Activated T-cell treated with anti-CD3 and anti-CD28 coated beads, Interleukin-2, amount 50 U/mL, for 72 hours (primary cell): Measurements from ENCODE around the gene NINJ1. TPM values are rescaled to one million over a fixed set of nuclear protein-coding genes. Genes with fewer than 3 reads are reported as not detected.

ENCODE experiments used
- ATAC-seq, 2 donors: fragments of 150-1000 bp; cut with Tn5 transposase; replicated peaks in 1 of 2; 2 replicates each; pipeline ENCODE4 v1.10.0; 2021; ENCODE audit warnings: moderate library complexity in 2 of 2, mild to moderate bottlenecking in 1 of 2
- DNase-seq, 2 donors: peaks; one replicate each; pipeline ENCODE4 v3.0.0; 2021 to 2022; ENCODE audit warnings: mixed read lengths in 1 of 2
- H3K27ac Mint-ChIP-seq: one replicate; pipeline ENCODE4 v1.8.0; 2022; ENCODE audit warnings: mild to moderate bottlenecking, moderate library complexity, mixed read lengths
- H3K27me3 Mint-ChIP-seq: one replicate; pipeline ENCODE4 v1.8.0; 2022; ENCODE audit warnings: low read depth, mixed read lengths
- H3K36me3 Mint-ChIP-seq, 2 donors: one replicate each; pipeline ENCODE4 v1.8.0; 2022; ENCODE audit warnings: mixed read lengths in 2 of 2, mild to moderate bottlenecking in 1 of 2; ENCODE audit not compliant: insufficient read depth in 2 of 2
- H3K4me1 Mint-ChIP-seq: one replicate; pipeline ENCODE4 v1.8.0; 2022; ENCODE audit warnings: low read depth, mixed read lengths
- H3K4me3 Mint-ChIP-seq, 2 donors: one replicate each; pipeline ENCODE4 v1.8.0; 2022; ENCODE audit warnings: mild to moderate bottlenecking in 2 of 2, mixed read lengths in 2 of 2, moderate library complexity in 2 of 2
- H3K9me3 Mint-ChIP-seq, 2 donors: one replicate each; pipeline ENCODE4 v1.8.0; 2022; ENCODE audit warnings: mixed read lengths in 2 of 2
- total RNA-seq, 2 donors: library from RNA; stranded (reverse); gene quantifications; one replicate each; pipeline ENCODE4 v1.2.3, GENCODE V29; 2022

NINJ1 gene
- total RNA-seq, 2 donors from 2014 or later: 121 to 124 TPM

GRCh38 chr9:93126825-93127368, 7.2 kb downstream of the NINJ1 start:
- Mint-ChIP-seq H3K27me3 (no peaks in the 10 kb centered on the region), H3K4me3 (peak overlapping the region; percentile 47 to 76), H3K4me1 (peaks cover 66% of the 10 kb centered on the region), H3K27ac (peak overlapping the region; percentile 85), H3K36me3 (peaks cover 3 to 15% of the 10 kb centered on the region in 2 donors), H3K9me3 (no peaks in the 10 kb centered on the region)
- ATAC-seq (peak in 1 of 2 donors; percentile 14), DNase-seq (no peak)

GRCh38 chr9:93126151-93126781, 7.8 kb downstream of the NINJ1 start:
- no peaks in the 10 kb centered on the region for H3K9me3 Mint-ChIP-seq
- ATAC-seq (no peak), DNase-seq (no peak)
- H3K4me1 Mint-ChIP-seq: peaks cover 60% of the 10 kb centered on the region
- no peaks in the 10 kb centered on the region for H3K27me3 Mint-ChIP-seq
- no peak overlapping the region for H3K27ac Mint-ChIP-seq
- H3K4me3 Mint-ChIP-seq: peak overlapping the region in 1 of 2 donors; percentile 65
- H3K36me3 Mint-ChIP-seq: peaks cover 2 to 14% of the 10 kb centered on the region in 2 donors

DNA sequence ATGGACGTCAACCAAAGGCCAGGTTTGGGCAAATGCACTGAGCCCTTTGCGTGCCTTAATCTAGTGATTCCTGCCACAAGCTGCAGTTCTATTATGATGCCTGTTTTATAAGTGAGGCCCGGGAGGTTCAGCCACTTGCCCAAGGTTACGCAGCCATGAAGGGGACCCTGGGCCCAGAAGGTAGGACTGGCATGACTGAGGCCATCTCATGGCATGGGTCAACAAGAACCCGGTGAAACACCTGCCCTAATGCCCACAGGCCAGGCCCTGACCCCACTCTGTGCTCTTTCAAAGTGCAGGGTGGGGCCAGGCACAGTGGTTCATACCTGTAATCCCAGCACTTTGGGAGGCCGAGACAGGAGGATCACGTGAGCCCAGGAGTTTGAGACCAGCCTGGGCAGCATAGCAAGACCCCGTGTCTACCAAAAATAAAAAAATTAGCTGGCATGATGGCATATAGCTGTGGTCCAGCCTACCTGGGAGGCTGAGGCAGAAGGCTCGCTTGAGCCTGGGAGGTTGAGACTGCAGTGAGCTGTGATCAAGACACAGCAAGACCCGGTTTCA, 8.6 kb downstream of the NINJ1 start:
- ATAC-seq: no peak
- Mint-ChIP-seq H3K4me1 (peaks cover 58% of the 10 kb centered on the region), H3K36me3 (peaks cover 2 to 14% of the 10 kb centered on the region in 2 donors), H3K9me3 (no peaks in the 10 kb centered on the region), H3K27ac (peak overlapping the region; percentile 65), H3K4me3 (peak overlapping the region in 1 of 2 donors; percentile 65), H3K27me3 (no peaks in the 10 kb centered on the region)
- no peak for DNase-seq

GRCh38 chr9:93124793-93125192, 9.3 kb downstream of the NINJ1 start:
- Mint-ChIP-seq H3K9me3 (no peaks in the 10 kb centered on the region), H3K4me1 (peaks cover 61% of the 10 kb centered on the region), H3K4me3 (no peak overlapping the region)

GRCh38 chr9:93123561-93124283, 10.3 kb downstream of the NINJ1 start:
- peaks cover under 1 to 12% of the 10 kb centered on the region in 2 donors for H3K36me3 Mint-ChIP-seq
- no peak overlapping the region for H3K4me3 Mint-ChIP-seq
- no peaks in the 10 kb centered on the region for H3K27me3 Mint-ChIP-seq

More at GRCh38 chr9:93124793-93125192, 9.3 kb downstream of the NINJ1 start:
- DNase-seq (no peak), ATAC-seq (no peak)
- Mint-ChIP-seq H3K36me3 (peaks cover 2 to 12% of the 10 kb centered on the region in 2 donors), H3K27ac (no peak overlapping the region), H3K27me3 (no peaks in the 10 kb centered on the region)

GRCh38 chr9:93122721-93123221, 11.3 kb downstream of the NINJ1 start:
- no peak overlapping the region for H3K4me3 Mint-ChIP-seq
- no peaks in the 10 kb centered on the region for H3K27me3 Mint-ChIP-seq
- H3K36me3 Mint-ChIP-seq: peaks cover 0 to 12% of the 10 kb centered on the region in 2 donors
- no peak for ATAC-seq
- DNase-seq: no peak
- peaks cover 46% of the 10 kb centered on the region for H3K4me1 Mint-ChIP-seq
- no peaks in the 10 kb centered on the region for H3K9me3 Mint-ChIP-seq
- H3K27ac Mint-ChIP-seq: no peak overlapping the region

More at GRCh38 chr9:93123561-93124283, 10.3 kb downstream of the NINJ1 start:
- Mint-ChIP-seq H3K9me3 (no peaks in the 10 kb centered on the region), H3K4me1 (peaks cover 55% of the 10 kb centered on the region), H3K27ac (no peak overlapping the region)
- no peak for DNase-seq
- ATAC-seq: no peak

DNA sequence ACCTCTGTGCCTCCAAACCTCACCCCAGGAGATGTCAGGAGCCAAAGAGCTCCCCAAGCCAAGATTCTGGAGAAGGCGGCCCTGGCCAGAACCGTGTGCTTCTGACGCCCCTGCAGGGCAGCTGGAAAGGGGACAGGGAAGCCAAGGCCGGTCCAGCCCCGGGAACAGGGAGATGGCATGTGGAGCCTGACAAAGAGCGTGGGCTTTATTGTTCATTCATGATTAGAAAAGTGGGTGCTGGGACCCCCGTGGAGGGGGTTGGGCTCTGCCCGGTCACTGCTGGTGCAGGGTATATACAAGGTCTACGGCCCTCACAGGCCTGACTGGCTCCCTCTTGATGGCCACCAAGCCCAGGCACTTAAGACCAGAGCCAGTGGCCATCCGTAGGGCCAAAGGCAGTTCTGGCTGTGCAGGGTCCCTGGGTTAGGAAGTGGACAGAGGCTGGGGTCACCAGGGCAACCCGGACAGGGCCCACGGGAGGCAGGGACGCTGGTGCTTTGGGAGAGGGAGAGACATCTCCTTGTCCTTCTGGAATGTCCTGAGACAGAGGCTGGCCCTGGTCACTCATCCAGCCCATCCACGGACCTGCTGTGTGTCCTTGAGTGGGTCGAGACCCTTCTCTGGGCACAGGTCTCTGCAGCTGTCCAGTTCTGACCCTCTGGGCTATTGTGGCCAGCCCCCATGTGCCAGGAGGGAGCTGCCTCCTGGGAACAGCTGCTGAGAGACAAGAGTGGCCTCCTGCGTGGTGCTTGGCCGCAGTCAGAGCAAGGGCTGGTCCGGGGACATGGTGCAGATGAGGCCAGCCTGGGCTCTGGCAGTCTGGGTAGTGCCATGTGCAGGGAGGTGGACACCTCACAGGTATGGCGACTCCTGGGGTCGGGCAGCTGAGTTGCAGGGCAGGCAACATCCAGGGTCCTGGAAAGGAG, 12.5 kb downstream of the NINJ1 start:
- no peak for DNase-seq
- Mint-ChIP-seq H3K27me3 (no peaks in the 10 kb centered on the region), H3K27ac (no peak overlapping the region), H3K4me1 (peaks cover 34% of the 10 kb centered on the region), H3K36me3 (peaks cover 0 to 12% of the 10 kb centered on the region in 2 donors), H3K9me3 (no peaks in the 10 kb centered on the region), H3K4me3 (no peak overlapping the region)
- no peak for ATAC-seq

- H3K36me3 Mint-ChIP-seq: peaks cover 0 to 11% of the 10 kb centered on the region in 2 donors
- no peaks in the 10 kb centered on the region for H3K27me3 Mint-ChIP-seq
- H3K27ac Mint-ChIP-seq: no peak overlapping the region
- H3K4me3 Mint-ChIP-seq: no peak overlapping the region
- H3K4me1 Mint-ChIP-seq: peaks cover 27% of the 10 kb centered on the region
- no peak for DNase-seq
- no peak for ATAC-seq
- H3K9me3 Mint-ChIP-seq: no peaks in the 10 kb centered on the region
Observed at GRCh38 chr9:93120846-93121315, 13.2 kb downstream of the NINJ1 start.

- peaks cover 23% of the 10 kb centered on the region for H3K4me1 Mint-ChIP-seq
- peak; percentile 80 to 83 for ATAC-seq
- H3K27ac Mint-ChIP-seq: no peak overlapping the region
- peak overlapping the region in 1 of 2 donors; percentile 27 for H3K4me3 Mint-ChIP-seq
- peaks cover 0 to 9% of the 10 kb centered on the region in 2 donors for H3K36me3 Mint-ChIP-seq
- H3K9me3 Mint-ChIP-seq: no peaks in the 10 kb centered on the region
- H3K27me3 Mint-ChIP-seq: no peaks in the 10 kb centered on the region
- DNase-seq: peak; percentile 57 to 58
Observed at GRCh38 chr9:93119953-93120845, 13.9 kb downstream of the NINJ1 start.

- Mint-ChIP-seq H3K27me3 (no peaks in the 10 kb centered on the region), H3K36me3 (peaks cover 0 to 6% of the 10 kb centered on the region in 2 donors), H3K9me3 (no peaks in the 10 kb centered on the region), H3K4me3 (peak overlapping the region in 1 of 2 donors; percentile 27), H3K4me1 (peaks cover 29% of the 10 kb centered on the region), H3K27ac (no peak overlapping the region)
- ATAC-seq (peak in 1 of 2 donors; percentile 8), DNase-seq (no peak)
Observed at GRCh38 chr9:93119703-93119952, 14.4 kb downstream of the NINJ1 start.

GRCh38 chr9:93118863-93119702, 15.0 kb downstream of the NINJ1 start:
- Mint-ChIP-seq H3K36me3 (peaks cover 0 to 2% of the 10 kb centered on the region in 2 donors), H3K4me3 (no peak overlapping the region), H3K27me3 (no peaks in the 10 kb centered on the region), H3K27ac (peak overlapping the region; percentile 44), H3K9me3 (no peaks in the 10 kb centered on the region), H3K4me1 (peaks cover 27% of the 10 kb centered on the region)
- ATAC-seq (no peak), DNase-seq (no peak)
